HepG2 (cell line): ENCODE measurements around the gene PPFIA3. TPM values are rescaled to one million over a fixed set of nuclear protein-coding genes. Genes with fewer than 3 reads are reported as not detected.

Experiments used
- CAMTA2 ChIP-seq: sonication (generic); formaldehyde crosslinking; IDR thresholded peaks from 2 replicates; pipeline ENCODE4 v1.4.0; 2020; ENCODE audit warnings: mild to moderate bottlenecking, missing genetic modification reagents, borderline replicate concordance
- CENPT ChIP-seq: sonication (generic); formaldehyde crosslinking; IDR thresholded peaks from 2 replicates; pipeline ENCODE4 v1.8.0; 2022; ENCODE audit warnings: low read depth, mild to moderate bottlenecking, moderate library complexity, missing genetic modification reagents
- HIVEP1 ChIP-seq: sonication (generic); formaldehyde crosslinking; IDR thresholded peaks from 2 replicates; pipeline ENCODE4 v1.4.0; 2020; ENCODE audit warnings: mild to moderate bottlenecking, missing genetic modification reagents
- HMG20B ChIP-seq: conservative IDR thresholded peaks from 2 replicates; pipeline ENCODE4 v1.6.1; 2016; ENCODE audit warnings: missing genetic modification reagents, missing compliant biosample characterization
- MED8 ChIP-seq: sonication (generic); formaldehyde crosslinking; IDR thresholded peaks from 2 replicates; pipeline ENCODE4 v1.8.1; 2023; ENCODE audit warnings: mild to moderate bottlenecking, missing genetic modification reagents; ENCODE audit not compliant: insufficient replicate concordance
- PPARG ChIP-seq: conservative IDR thresholded peaks from 2 replicates; pipeline ENCODE4 v1.6.1; 2016; ENCODE audit warnings: missing biosample characterization, missing genetic modification reagents
- TCF12 ChIP-seq, 2 experiments: fragments of 450-650 bp in 1 of 2; sonication (generic) in 1 of 2; formaldehyde crosslinking in 1 of 2; IDR thresholded peaks; 2 replicates each; pipeline versions ENCODE4 v1.6.1 to v1.8.0; 2017 to 2022; ENCODE audit warnings: antibody characterized with exemption in 1 of 2, mild to moderate bottlenecking in 1 of 2, missing genetic modification reagents in 1 of 2, moderate library complexity in 1 of 2
- ZFP82 ChIP-seq: sonication (generic); formaldehyde crosslinking; IDR thresholded peaks from 2 replicates; pipeline ENCODE4 v1.5.1; 2020; ENCODE audit warnings: mild to moderate bottlenecking, missing genetic modification reagents, borderline replicate concordance
- ZNF343 ChIP-seq: sonication (generic); formaldehyde crosslinking; IDR thresholded peaks from 2 replicates; pipeline ENCODE4 v1.4.0; 2020; ENCODE audit warnings: mild to moderate bottlenecking, missing genetic modification reagents
- ZNF383 ChIP-seq: sonication (generic); formaldehyde crosslinking; IDR thresholded peaks from 2 replicates; pipeline ENCODE4 v1.4.0; 2020; ENCODE audit warnings: missing genetic modification reagents, mild to moderate bottlenecking, borderline replicate concordance
- ZNF569 ChIP-seq: sonication (generic); formaldehyde crosslinking; IDR thresholded peaks from 2 replicates; pipeline ENCODE4 v1.5.0; 2020; ENCODE audit warnings: mild to moderate bottlenecking, missing genetic modification reagents, moderate library complexity, borderline replicate concordance
- ZNF577 ChIP-seq: sonication (generic); formaldehyde crosslinking; IDR thresholded peaks from 2 replicates; pipeline ENCODE4 v1.4.0; 2020; ENCODE audit warnings: mild to moderate bottlenecking, low read depth, missing genetic modification reagents, borderline replicate concordance
- ZNF670 ChIP-seq: sonication (generic); formaldehyde crosslinking; IDR thresholded peaks from 2 replicates; pipeline ENCODE4 v1.8.0; 2022; ENCODE audit warnings: mild to moderate bottlenecking, missing genetic modification reagents, borderline replicate concordance
- ZNF7 ChIP-seq: IDR thresholded peaks from 2 replicates; pipeline ENCODE4 v1.6.1; 2016; ENCODE audit warnings: missing biosample characterization, missing genetic modification reagents
- ZNF782 ChIP-seq: sonication (generic); formaldehyde crosslinking; IDR thresholded peaks from 2 replicates; pipeline ENCODE4 v1.4.0; 2020; ENCODE audit warnings: missing genetic modification reagents, mild to moderate bottlenecking, borderline replicate concordance
- polyA plus RNA-seq, 8 experiments: library from polyadenylated mRNA; depleted of rRNA in 3 of 8; stranded (reverse) in 7 of 8; unstranded in 1 of 8; fragments of >200 nt; fragmentation: Illumina TruSeq in 4 of 8; extraction: Trizol in 4 of 8; gene quantifications; 2 replicates each; pipeline versions ENCODE4 v1.2.1 to v1.2.3, GENCODE V29; 2011 to 2016; ENCODE audit warnings: low read depth in 4 of 8, missing spikeins in 1 of 8, mixed read lengths in 1 of 8; ENCODE audit not compliant: insufficient read depth in 1 of 8
- total RNA-seq, 5 experiments: library from RNA; depleted of rRNA; stranded (reverse); fragments of >200 nt; fragmentation: Illumina TruSeq; extraction: Trizol; gene quantifications; 2 replicates each; pipeline ENCODE4 v1.2.3, GENCODE V29; 2016; ENCODE audit warnings: low read depth in 1 of 5
- TF ChIP-seq, protein P1 (sequence below): sonication (generic); formaldehyde crosslinking; IDR thresholded peaks from 2 replicates; pipeline ENCODE4 v1.9.0; 2021; ENCODE audit warnings: missing genetic modification reagents, mild to moderate bottlenecking, borderline replicate concordance
- TF ChIP-seq, protein P2 (sequence below): sonication (generic); formaldehyde crosslinking; IDR thresholded peaks from 2 replicates; pipeline ENCODE4 v1.5.0; 2020; ENCODE audit warnings: missing genetic modification reagents
- TF ChIP-seq, protein P3 (sequence below): sonication (generic); formaldehyde crosslinking; IDR thresholded peaks from 2 replicates; pipeline ENCODE4 v1.8.0; 2022; ENCODE audit warnings: mild to moderate bottlenecking, missing genetic modification reagents, borderline replicate concordance
- TF ChIP-seq, protein P4 (sequence below): IDR thresholded peaks from 2 replicates; pipeline ENCODE4 v1.6.1; 2012; ENCODE audit warnings: low read depth, low read length, improper control_type of control experiment

The PPFIA3 gene
- total and polyA plus RNA-seq, 2 of the 13 experiments (the other 11 are each of a cell fraction or from before 2014, with no cell fraction given) = 6.7 to 8.6 TPM

DNA sequence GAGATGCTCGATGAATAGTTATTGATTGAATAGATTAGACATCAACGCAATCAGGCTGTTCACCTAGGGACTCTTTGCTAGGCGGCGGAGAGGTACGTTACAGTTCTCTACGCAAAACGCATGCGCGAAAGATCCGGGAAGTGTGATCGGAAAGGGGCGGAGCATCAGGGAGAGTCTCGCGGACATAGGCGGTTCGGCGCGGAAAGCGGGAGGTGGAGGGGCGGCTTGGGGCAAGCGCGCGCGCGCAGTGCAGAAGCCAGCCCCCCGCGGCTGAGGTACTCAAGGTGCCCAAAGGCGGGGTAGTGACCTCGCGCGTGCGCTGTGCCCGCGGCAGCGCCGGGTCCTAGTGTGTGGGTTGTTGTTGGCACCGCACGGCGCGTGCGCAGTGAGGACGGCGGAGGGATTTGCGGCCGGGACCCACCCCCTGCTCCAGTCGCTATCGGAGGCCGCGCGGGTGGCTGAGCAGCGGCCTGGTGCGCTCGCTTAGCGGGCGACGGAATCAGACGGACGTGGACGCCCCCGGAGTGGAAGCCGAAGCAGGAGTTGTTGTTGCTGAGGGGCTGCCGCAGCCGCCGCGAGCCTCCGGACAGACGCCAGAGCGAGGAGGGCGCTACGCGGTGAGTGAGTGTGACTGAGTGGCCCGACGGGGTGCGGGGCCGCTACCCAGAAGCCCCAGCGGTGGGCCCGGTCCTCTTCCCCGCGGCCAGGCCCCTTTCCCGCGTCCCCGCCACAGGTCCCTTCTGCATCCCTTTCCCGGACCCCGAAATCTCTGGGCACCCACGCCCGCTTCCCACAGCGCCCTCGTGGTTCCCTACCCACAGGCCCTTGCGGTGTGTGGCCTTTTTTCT lies 34.1 kb upstream of the PPFIA3 start, which contains the start of gene SNRNP70 (continued):
- TF ChIP-seq, protein P1, sequence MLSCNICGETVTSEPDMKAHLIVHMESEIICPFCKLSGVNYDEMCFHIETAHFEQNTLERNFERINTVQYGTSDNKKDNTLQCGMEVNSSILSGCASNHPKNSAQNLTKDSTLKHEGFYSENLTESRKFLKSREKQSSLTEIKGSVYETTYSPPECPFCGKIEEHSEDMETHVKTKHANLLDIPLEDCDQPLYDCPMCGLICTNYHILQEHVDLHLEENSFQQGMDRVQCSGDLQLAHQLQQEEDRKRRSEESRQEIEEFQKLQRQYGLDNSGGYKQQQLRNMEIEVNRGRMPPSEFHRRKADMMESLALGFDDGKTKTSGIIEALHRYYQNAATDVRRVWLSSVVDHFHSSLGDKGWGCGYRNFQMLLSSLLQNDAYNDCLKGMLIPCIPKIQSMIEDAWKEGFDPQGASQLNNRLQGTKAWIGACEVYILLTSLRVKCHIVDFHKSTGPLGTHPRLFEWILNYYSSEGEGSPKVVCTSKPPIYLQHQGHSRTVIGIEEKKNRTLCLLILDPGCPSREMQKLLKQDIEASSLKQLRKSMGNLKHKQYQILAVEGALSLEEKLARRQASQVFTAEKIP (CRISPR knock-in tag) = no peak
- TF ChIP-seq ZNF577 (CRISPR knock-in tag) = no peak
- TF ChIP-seq MED8 (CRISPR knock-in tag) = peak; percentile 24
- TF ChIP-seq ZNF7 (CRISPR knock-in tag) = no peak
- 0 out of 2 replicates have a peak, but pooled peaks have one; percentile 46 for TF ChIP-seq ZFP82 (CRISPR knock-in tag)
- TF ChIP-seq, protein P2, sequence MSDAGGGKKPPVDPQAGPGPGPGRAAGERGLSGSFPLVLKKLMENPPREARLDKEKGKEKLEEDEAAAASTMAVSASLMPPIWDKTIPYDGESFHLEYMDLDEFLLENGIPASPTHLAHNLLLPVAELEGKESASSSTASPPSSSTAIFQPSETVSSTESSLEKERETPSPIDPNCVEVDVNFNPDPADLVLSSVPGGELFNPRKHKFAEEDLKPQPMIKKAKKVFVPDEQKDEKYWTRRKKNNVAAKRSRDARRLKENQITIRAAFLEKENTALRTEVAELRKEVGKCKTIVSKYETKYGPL = peak; percentile 30
- TF ChIP-seq ZNF383 (CRISPR knock-in tag) = no peak
- TF ChIP-seq HIVEP1 (CRISPR knock-in tag) = peak; percentile 17; the same call in 1 of the 2 replicates
- TF ChIP-seq ZNF782 (CRISPR knock-in tag) = peak; percentile 80
- TF ChIP-seq PPARG = no peak; the same call in 1 of the 2 replicates
- peak; percentile 10; the same call in 1 of the 2 replicates for TF ChIP-seq HMG20B (CRISPR knock-in tag)
- no peak for TF ChIP-seq CENPT (CRISPR knock-in tag)
- TF ChIP-seq CAMTA2 = peak; percentile 97
- no peak for TF ChIP-seq ZNF343 (CRISPR knock-in tag)
- TF ChIP-seq ZNF670 (CRISPR knock-in tag) = peak; percentile 88; the same call in 1 of the 2 replicates
- no peak for TF ChIP-seq ZNF569 (CRISPR knock-in tag)
- no peak for TF ChIP-seq TCF12 (IDR thresholded peaks at IDR 0.05)
- 0 out of 2 replicates have a peak, but pooled peaks have one; percentile 68 for TF ChIP-seq TCF12 (CRISPR knock-in tag; IDR thresholded peaks at IDR 0.05)
- TF ChIP-seq, protein P3, sequence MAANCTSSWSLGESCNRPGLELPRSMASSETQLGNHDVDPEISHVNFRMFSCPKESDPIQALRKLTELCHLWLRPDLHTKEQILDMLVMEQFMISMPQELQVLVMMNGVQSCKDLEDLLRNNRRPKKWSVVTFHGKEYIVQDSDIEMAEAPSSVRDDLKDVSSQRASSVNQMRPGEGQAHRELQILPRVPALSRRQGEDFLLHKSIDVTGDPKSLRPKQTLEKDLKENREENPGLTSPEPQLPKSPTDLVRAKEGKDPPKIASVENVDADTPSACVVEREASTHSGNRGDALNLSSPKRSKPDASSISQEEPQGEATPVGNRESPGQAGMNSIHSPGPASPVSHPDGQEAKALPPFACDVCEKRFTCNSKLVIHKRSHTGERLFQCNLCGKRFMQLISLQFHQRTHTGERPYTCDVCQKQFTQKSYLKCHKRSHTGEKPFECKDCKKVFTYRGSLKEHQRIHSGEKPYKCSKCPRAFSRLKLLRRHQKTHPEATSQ (CRISPR knock-in tag) = peak; percentile 58
- TF ChIP-seq, protein P4, sequence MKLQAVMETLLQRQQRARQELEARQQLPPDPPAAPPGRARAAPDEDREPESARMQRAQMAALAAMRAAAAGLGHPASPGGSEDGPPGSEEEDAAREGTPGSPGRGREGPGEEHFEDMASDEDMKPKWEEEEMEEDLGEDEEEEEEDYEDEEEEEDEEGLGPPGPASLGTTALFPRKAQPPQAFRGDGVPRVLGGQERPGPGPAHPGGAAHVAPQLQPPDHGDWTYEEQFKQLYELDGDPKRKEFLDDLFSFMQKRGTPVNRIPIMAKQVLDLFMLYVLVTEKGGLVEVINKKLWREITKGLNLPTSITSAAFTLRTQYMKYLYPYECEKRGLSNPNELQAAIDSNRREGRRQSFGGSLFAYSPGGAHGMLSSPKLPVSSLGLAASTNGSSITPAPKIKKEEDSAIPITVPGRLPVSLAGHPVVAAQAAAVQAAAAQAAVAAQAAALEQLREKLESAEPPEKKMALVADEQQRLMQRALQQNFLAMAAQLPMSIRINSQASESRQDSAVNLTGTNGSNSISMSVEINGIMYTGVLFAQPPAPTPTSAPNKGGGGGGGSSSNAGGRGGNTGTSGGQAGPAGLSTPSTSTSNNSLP = peak; percentile 83
